Stimulated activated naive CD8-positive, alpha-beta T cell treated with anti-CD3 and anti-CD28 coated beads, Interleukin-15, Interleukin-2, amounts not matched to agents 100 ng/mL and 50 ng/mL, for 24 hours (primary cell): ENCODE measurements around the gene GPSM1.
A peak's percentile ranks its signal among the peaks of the same experiment; 100 is the strongest.
"Not testable (repeated sequence)": the region's sequence is repeated elsewhere in the genome, so short reads cannot be mapped to it uniquely, and the experiment has no call there.

Source experiments
- H3K27ac Mint-ChIP-seq: one replicate; pipeline ENCODE4 v1.8.0; 2021; ENCODE audit warnings: mild to moderate bottlenecking, mixed read lengths
- H3K27me3 Mint-ChIP-seq: one replicate; pipeline ENCODE4 v1.8.0; 2021; ENCODE audit warnings: mixed read lengths
- H3K36me3 Mint-ChIP-seq: one replicate; pipeline ENCODE4 v1.8.0; 2021; ENCODE audit warnings: low read depth, mixed read lengths
- H3K4me1 Mint-ChIP-seq: one replicate; pipeline ENCODE4 v1.8.0; 2021; ENCODE audit warnings: low read depth, mixed read lengths
- H3K4me3 Mint-ChIP-seq: one replicate; pipeline ENCODE4 v1.8.0; 2021; ENCODE audit warnings: mild to moderate bottlenecking, mixed read lengths
- H3K9me3 Mint-ChIP-seq: one replicate; pipeline ENCODE4 v1.8.0; 2021; ENCODE audit warnings: mixed read lengths

Gene GPSM1

DNA sequence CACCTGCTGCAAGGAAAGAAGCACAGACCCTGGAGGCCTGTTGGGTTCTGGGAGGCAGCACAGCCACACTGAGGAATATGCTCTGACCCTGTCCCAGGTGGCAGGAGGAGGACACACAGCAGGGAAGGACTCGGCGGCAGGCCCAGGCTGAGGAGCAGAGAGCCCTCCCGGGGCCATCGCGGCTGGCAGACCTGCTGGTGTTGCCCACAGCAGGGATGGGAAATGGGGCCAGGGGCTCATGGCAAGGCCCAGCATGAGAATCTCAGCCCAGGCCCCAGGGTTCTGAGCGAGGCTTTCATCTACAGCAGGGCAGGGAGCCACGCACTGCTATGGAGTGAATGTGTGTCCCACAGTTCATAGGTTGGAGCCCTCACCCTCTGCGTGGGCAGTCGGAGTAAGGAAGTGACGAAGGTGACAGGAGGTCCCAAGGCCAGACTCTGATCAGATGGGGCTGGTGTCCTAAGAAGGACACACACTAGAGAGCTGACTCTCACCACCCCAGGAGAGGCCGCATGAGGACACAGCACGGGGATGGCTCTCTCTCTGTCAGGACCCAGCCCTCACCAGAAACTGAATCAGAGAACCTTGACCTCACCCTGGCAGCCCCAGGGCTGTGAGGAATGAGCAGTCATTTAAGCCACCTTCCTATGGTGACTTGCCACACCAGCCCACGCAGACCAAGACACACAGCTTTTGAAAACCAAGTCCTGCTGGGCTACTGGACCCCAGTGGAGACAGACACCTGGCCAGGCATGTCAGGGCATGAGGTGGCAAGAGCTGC, 10.3 kb upstream of the GPSM1 start:
- Mint-ChIP-seq H3K4me1 (peaks cover 8% of the 10 kb centered on the region), H3K36me3 (peaks cover 5% of the 10 kb centered on the region), H3K9me3 (peaks cover 11% of the 10 kb centered on the region), H3K27me3 (peaks cover 4% of the 10 kb centered on the region), H3K27ac (peak overlapping the region; percentile 75), H3K4me3 (no peak overlapping the region)

DNA sequence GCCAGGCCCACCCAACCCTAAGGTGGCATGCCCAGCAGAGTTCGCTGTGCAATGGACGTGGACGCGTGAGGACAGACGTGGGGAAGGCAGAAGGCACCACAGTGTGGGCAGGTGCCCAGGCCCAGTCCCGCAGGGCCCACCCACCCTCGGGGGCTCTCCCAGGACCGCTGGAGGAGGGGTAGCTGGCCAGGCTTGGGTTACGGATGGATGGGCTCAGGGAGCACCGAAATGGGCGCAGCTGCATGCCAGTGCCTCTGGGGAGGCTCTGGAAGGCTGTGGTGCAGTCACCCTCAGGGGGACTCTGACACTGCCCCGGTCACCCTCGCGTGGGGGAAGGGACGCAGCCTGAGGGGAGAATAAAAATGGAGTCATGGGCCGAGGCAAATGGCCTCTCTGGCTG, 9.6 kb upstream of the GPSM1 start:
- Mint-ChIP-seq H3K4me3 (no peak overlapping the region), H3K27me3 (peaks cover 4% of the 10 kb centered on the region), H3K4me1 (peaks cover 8% of the 10 kb centered on the region), H3K9me3 (peaks cover 11% of the 10 kb centered on the region), H3K27ac (no peak overlapping the region), H3K36me3 (peaks cover 5% of the 10 kb centered on the region)

DNA sequence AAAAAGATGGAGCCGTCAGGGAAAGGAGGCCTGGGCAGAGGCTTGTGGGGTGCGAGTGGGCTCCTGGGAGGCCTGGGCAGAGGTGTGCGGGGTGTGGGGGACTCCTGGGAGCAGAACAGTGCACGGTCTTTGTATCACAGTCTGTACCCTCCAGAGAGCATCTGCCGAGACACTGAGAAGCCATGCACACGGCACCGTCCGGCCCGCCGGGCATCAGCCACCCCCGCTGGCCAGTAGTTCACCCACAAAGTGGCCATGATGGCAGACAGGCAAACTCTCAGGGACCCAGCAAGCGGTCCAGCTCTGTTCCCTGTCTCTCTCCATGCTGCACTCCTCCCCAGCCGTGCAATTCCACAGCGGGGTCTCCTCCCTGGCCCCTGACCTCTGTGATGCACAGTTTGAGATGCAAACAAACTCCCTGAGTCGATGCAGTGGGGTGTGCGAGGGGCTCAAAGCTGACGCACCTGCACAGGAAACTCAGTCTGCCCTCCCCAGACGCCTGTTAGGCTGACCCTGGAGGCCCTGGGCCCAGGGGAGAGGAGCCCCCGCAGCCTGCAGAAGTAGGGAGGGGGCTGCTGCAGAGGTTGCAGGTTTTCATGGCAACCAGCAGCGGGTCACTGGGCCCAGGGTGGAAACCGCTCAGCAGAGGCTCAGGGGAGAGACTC, 9.1 kb upstream of the GPSM1 start:
- Mint-ChIP-seq H3K4me3 (no peak overlapping the region), H3K9me3 (peaks cover 11% of the 10 kb centered on the region), H3K4me1 (peaks cover 8% of the 10 kb centered on the region), H3K36me3 (peaks cover 5% of the 10 kb centered on the region), H3K27ac (no peak overlapping the region), H3K27me3 (peaks cover 4% of the 10 kb centered on the region)

DNA sequence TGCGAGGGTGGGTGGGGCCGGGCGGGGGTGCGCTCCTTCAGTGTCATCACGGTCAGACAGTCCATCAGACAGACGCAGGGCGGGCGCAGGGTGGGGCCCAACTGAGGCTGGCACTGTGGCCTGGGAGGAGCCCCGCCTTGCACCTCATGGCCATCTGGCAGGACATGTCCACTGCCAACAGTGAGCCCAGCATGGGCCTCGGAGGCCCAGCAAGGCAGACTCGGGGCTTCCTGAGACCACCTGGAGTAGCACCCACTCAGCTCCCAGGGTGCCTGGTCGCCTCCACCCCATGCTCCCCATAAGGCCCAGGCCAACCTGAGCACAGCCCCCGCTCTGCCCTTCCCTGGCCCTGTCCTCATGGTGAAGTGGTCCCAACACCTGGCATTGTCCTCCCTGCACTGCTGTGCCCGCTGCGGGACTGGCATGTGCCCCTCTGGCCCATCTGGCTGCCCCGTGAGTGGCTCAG, 8.5 kb upstream of the GPSM1 start:
- peaks cover 8% of the 10 kb centered on the region for H3K4me1 Mint-ChIP-seq
- H3K9me3 Mint-ChIP-seq = peaks cover 11% of the 10 kb centered on the region
- H3K27ac Mint-ChIP-seq = no peak overlapping the region
- H3K36me3 Mint-ChIP-seq = peaks cover 5% of the 10 kb centered on the region
- peaks cover 4% of the 10 kb centered on the region for H3K27me3 Mint-ChIP-seq
- no peak overlapping the region for H3K4me3 Mint-ChIP-seq

DNA sequence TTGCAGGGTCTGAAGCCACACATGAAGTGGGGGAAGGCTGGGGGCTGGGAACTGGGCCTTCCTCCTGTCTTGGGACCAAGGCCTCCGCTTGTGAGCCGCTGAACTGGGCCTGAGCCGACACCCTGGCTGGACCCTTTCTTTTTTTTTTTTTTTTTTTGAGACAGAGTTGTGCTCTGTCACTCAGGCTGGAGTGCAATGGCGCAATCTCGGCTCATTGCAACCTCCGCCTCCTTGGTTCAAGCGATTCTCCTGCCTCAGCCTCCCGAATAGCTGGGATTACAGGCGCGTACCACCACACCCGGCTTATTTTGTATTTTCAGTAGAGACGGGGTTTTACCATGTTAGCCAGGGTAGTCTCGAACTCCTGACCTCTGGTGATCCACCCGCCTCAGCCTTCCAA, 8.1 kb upstream of the GPSM1 start:
- not testable (repeated sequence) for H3K27ac Mint-ChIP-seq, H3K36me3 Mint-ChIP-seq, H3K4me3 Mint-ChIP-seq, H3K27me3 Mint-ChIP-seq, H3K4me1 Mint-ChIP-seq
- H3K9me3 Mint-ChIP-seq = peaks cover 11% of the 10 kb centered on the region

DNA sequence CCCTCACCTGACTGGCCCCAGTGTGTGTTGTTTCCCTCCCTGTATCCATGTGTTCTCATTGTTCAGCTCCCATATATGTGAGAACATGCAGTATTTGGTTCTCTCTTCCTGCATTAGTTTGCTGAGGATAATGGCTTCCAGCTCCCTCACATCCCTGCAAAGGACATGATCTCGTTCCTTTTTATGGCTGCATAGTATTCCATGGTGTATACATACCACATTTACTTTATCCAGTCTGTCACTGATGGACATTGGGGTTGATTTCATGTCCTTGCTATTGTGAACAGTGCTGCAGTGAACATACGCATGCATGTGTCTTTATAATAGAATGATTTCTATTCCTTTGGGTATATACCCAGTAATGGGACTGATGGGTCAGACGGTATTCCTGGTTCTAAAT, 7.4 kb upstream of the GPSM1 start:
- not testable (repeated sequence) for H3K36me3 Mint-ChIP-seq, H3K27me3 Mint-ChIP-seq, H3K27ac Mint-ChIP-seq, H3K4me1 Mint-ChIP-seq, H3K9me3 Mint-ChIP-seq, H3K4me3 Mint-ChIP-seq

DNA sequence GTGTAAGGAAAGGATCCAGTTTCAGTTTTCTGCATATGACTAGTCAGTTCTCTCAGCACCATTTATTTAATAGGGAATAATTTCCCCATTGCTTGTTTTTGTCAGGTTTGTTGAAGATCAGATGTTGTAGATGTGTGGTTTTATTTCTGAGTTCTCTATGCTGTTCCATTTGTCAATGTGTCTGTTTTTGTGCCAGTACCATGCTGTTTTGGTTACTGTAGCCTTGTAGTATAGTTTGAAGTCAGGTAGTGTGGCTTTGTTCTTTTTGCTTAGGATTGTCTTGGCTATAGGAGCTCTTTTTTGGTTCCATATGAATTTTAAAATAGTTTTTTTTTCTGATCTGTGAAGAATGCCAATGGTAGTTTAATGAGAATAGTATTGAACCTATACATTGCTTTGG, 6.4 kb upstream of the GPSM1 start:
- H3K9me3 Mint-ChIP-seq, H3K27me3 Mint-ChIP-seq: not testable (repeated sequence)

DNA sequence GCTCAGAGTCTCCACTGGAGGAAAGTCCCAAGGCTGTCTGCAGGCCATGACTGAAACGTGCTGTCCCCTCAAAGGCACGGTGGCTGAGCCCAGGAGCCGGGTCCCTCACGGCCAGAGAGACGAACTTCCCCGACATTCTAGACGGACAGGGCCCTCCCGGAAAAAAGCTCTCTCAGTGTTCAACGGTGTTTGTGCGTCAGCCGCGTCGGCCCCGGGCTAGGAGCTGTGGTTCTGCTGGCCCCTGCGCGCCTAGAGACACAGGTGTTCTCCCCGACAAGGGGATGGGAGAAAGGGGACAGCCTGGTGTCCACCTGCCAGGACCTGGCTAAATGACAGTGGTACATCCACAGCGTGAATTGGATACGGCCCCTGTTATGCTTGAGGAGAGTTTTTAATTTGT, 5.8 kb upstream of the GPSM1 start:
- H3K9me3 Mint-ChIP-seq = no peaks in the 10 kb centered on the region
- no peaks in the 10 kb centered on the region for H3K27me3 Mint-ChIP-seq
- no peak overlapping the region for H3K27ac Mint-ChIP-seq
- H3K4me1 Mint-ChIP-seq = no peaks in the 10 kb centered on the region
- H3K4me3 Mint-ChIP-seq = no peak overlapping the region
- no peaks in the 10 kb centered on the region for H3K36me3 Mint-ChIP-seq

More for the DNA sequence above, 6.4 kb upstream of the GPSM1 start:
- H3K36me3 Mint-ChIP-seq, H3K4me3 Mint-ChIP-seq, H3K4me1 Mint-ChIP-seq, H3K27ac Mint-ChIP-seq: not testable (repeated sequence)

DNA sequence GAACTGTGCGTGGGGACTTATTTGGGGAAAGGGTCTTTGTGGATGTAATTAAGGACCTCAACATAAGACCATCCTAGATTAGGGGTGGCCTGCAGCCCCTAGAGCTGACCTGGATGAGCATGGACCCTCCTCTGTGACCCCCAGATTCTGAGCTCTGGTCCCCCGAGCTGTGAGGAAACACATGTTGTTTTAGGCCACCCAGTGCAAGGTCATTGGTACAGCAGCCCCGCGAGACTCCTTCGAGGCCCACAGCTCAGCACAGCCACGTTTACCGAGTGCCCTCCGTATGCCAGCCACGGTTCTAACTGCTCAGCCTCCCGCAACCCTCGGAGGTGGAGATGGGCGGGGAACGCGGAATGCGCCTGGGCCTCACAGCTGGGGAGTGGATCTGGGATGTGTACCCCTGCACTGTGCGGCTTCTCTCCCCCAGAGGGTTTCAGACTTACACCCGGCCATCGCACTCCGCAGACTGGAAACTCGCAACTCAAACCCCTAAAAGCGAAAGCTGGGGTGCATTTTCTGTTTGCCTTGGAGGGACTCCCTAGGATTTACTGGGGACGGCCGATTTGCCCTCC, 4.5 kb upstream of the GPSM1 start:
- H3K4me3 Mint-ChIP-seq = no peak overlapping the region
- no peak overlapping the region for H3K27ac Mint-ChIP-seq
- no peaks in the 10 kb centered on the region for H3K4me1 Mint-ChIP-seq
- H3K9me3 Mint-ChIP-seq = no peaks in the 10 kb centered on the region
- no peaks in the 10 kb centered on the region for H3K36me3 Mint-ChIP-seq
- H3K27me3 Mint-ChIP-seq = no peaks in the 10 kb centered on the region

DNA sequence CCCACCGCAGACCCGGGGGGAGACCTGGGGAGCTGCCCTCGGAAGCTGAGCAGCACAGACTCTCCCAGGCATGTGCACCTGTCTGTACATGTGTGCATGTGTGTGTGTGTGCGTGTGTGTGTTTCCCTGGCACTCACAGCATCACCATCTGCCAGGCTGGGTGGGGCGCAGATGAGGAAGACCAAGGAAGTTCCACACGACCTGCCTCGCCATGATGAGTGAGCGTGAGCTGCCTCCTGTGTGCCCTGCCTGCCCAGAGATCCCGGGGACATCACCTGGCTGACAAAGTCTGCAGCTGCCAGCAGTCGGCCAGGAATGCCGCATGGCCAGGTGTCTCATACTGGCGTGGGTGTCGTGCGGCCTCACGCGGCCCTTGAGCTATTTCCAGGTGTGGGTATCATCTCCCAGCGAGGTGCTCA, 4.0 kb upstream of the GPSM1 start:
- Mint-ChIP-seq H3K9me3 (no peaks in the 10 kb centered on the region), H3K36me3 (no peaks in the 10 kb centered on the region), H3K27me3 (no peaks in the 10 kb centered on the region), H3K4me3 (no peak overlapping the region), H3K4me1 (no peaks in the 10 kb centered on the region), H3K27ac (no peak overlapping the region)

DNA sequence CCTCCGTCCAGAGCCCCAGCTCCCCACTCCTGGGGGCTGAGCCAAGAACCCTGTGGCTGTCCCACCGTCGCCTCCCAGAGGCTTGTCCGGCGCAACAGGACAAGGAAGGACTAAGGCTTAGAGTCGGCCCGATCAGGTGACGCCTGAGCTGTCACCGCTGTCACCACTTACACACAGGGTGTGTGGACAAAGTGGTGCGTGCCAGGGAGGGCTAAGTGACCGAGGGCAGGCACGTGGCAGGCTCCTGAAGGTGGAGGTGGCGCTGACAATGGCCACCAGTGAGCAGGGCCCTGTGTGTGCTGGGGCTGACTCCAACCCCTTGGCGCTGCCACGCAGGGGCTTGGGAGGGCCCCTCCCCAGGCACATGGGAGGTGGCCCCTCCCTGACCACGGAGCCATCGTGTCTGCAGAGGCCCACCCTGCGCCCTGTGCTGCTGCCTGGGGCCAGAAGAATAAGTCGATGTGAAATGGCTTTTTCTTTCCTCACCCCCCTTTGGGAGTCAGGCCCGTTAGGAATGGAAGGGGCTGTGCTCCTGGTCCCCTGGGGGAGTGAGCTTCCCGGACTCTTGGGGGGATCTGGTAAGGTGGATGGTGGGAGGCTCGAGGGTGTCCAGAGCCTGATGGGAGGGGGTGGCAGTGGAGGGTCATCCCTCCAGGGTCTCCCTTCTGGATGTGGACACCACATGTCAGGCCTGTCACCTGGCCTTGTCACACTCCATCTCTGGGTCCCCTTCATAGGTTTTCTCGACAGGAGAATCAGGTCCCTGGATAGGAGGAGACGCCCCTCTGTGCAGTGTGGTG, 2.6 kb upstream of the GPSM1 start:
- no peaks in the 10 kb centered on the region for H3K4me1 Mint-ChIP-seq
- H3K27me3 Mint-ChIP-seq = no peaks in the 10 kb centered on the region
- H3K4me3 Mint-ChIP-seq = no peak overlapping the region
- no peak overlapping the region for H3K27ac Mint-ChIP-seq
- no peaks in the 10 kb centered on the region for H3K36me3 Mint-ChIP-seq
- H3K9me3 Mint-ChIP-seq = no peaks in the 10 kb centered on the region

DNA sequence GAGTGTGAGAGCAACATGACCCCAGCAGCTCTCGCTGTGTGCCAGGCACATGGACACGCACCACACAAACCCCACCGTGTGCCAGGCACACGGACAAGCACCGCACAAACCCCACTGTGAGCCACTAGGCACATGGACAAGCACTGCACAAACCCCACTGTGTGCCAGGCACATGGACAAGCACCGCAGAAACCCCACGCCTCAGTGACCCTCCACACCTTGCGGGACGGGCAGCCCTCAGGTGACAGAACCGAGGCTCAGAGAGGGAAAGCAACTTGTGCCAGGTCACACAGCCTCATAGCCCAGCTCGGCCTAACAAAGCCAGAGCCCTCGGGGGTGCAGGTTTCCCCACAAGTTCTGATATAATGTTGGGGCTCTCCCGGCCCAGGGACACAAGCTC, 2.0 kb upstream of the GPSM1 start:
- H3K4me1 Mint-ChIP-seq = no peaks in the 10 kb centered on the region
- no peaks in the 10 kb centered on the region for H3K36me3 Mint-ChIP-seq
- no peak overlapping the region for H3K27ac Mint-ChIP-seq
- no peaks in the 10 kb centered on the region for H3K9me3 Mint-ChIP-seq
- no peak overlapping the region for H3K4me3 Mint-ChIP-seq
- no peaks in the 10 kb centered on the region for H3K27me3 Mint-ChIP-seq

DNA sequence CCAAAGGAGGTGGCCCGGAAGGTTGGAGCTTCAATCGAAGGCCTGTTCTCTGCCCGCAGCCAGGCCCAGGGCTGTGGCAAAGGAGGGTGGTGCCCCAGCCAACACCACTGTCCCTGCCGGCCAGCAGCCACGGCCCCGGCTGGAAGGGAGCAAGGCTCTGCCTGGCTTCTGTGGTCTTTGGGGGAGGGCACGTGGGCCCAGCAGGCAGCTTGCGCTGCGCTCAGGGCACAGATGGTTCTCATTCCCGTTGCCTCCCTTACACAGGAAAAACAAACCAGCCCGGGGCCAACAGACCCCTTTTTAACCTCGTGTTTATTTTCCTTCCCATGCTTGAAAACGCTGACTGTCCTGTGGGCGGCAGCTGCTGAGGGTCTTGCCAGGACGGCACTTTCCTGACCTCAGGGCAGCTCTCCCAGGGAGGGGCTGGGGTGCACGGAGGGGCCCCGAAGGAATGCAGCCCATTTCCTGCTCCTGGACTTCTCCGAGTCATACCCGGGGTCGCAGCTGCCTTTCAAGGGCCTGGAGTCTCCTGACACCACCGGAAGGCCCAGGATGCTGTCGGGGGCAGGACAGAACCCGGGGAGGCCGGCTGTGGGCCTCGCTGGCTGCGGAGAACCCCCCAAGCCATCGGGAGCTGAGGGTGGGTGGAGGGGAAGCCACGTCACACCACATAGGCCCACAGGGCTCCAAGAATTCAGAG, 1.1 kb upstream of the GPSM1 start:
- no peak overlapping the region for H3K4me3 Mint-ChIP-seq
- no peaks in the 10 kb centered on the region for H3K9me3 Mint-ChIP-seq
- H3K27ac Mint-ChIP-seq = no peak overlapping the region
- H3K27me3 Mint-ChIP-seq = no peaks in the 10 kb centered on the region
- H3K4me1 Mint-ChIP-seq = no peaks in the 10 kb centered on the region
- no peaks in the 10 kb centered on the region for H3K36me3 Mint-ChIP-seq

DNA sequence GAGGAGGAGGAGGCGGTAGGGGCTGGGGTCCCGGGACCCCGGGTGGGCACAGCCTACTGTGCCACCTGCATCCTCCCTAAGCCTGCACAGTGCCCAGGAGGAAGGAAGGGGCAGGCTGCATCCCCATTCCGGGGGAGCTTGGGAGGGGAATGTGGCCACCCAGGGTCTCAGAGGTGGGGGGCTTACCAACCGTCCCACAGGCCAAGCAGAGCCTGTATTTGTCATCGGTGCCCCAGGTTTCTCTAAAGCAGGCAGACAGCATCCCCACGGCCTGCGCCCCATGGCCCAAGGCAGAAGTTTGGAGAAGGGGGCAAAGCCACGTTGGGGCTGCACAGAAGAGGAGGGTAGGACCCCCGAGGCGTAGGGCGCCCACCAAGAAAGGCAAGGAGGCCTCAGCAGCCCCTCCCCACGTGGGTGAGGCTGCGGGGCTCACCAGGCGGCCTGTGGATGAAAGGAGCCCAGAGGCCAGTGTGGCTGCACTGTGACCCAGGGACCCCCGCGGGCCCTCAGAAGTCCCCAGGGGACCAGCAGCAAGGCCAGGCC, 507 bp upstream of the GPSM1 start:
- Mint-ChIP-seq H3K36me3 (no peaks in the 10 kb centered on the region), H3K9me3 (no peaks in the 10 kb centered on the region), H3K4me3 (peak overlapping the region; percentile 53), H3K27me3 (no peaks in the 10 kb centered on the region), H3K27ac (no peak overlapping the region), H3K4me1 (no peaks in the 10 kb centered on the region)
